HG03060 (cell line): ENCODE measurements around the gene SLC25A18.

Experiments
- ATAC-seq: cut with Tn5 transposase; IDR thresholded peaks from one replicate; pipeline ENCODE4 v1.9.1; 2021; ENCODE audit warnings: low read depth, moderate number of reproducible peaks; ENCODE audit not compliant: unreplicated experiment

Gene SLC25A18

GRCh38 chr22:17569971-17570511 is 6.7 kb downstream of the SLC25A18 start:
- ATAC-seq, result no peak

DNA sequence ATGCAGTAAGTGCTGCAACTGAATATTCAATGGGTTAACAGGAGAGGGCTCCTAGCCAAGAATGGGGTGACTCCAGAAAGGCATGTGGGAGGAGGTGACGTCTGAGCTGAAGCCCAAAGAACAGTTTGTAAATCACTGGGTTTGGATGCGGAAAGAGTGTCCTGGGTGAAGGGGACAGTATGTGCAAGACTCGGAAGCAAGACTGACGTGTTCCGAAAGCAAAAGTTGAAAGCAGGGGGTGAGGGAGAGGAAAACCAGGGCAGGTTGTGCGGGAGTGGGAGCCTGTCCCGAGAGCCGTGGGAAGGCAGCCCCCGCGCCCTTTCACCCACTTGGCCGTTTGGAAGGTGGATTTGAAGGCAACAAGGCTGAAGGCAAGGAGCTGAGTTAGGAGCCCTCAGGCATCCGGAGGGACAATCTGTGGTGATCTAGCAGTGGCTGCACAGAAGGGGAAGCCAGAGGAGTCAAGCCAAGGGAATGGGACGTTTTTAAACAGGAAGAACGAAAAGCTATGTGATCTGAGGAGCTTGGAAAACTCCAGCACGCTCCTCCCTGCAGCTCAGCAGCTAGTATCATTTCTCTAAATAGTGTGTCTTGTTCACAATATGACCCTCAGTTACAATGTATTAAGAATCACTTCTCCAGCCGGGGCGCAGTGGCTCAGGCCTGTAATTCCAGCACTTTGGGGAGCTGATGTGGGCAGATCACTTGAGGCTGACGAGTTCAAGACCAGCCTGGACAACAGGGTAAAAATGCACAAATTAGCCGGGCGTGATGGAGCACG is 7.7 kb downstream of the SLC25A18 start:
- no peak for ATAC-seq

- ATAC-seq, result no peak
Observed at GRCh38 chr22:17575151-17575550, 11.9 kb downstream of the SLC25A18 start.

GRCh38 chr22:17575681-17576080 is 12.4 kb downstream of the SLC25A18 start:
- ATAC-seq, result no peak

DNA sequence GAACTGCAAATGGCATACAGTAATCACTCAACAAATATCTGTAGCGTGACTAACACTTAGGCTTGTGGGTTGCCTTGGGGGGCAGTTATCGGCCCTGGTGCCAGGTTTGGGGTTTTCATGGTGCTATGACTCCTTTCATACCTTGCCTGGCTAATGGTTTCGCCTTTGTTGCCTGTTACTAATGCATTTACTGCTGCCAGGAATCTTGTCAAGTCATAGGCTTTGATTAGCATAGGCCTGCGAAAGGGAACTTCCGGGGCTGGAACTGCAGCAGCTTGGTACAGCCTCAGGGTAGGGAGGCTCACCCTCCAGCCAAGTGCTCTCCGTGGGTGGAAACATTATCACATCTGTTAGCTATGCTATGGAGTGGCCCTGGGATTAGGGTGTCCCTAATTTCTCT is 13.2 kb downstream of the SLC25A18 start:
- no peak for ATAC-seq

DNA sequence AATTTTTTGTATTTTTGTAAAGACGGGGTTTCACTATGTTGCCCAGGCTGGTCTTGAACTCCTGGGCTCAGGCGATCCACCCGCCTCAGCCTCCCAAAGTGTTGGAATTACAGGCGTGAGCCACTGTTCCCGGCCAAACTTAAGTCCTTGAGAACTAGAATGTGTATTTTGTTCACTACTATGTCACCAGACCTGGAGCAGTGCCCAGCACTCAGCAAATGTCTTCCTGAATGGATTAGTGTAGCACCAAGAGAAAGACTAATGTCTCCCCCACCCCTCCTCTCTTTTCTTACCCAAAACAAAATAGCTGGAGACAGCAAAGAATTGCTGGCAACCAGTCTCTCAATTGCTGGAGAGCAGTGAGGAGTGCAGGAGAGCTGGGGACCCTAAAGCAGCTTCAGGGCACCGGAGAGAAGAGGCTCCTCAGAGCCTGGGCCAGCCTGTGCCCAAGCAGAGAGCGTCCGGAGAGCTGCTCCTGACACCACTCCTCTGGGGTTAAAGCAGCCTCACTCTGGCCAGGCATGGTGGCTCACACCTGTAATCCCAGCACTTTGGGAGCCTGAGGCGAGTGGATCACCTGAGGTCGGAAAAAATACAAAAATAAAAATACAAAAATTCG is 14.9 kb downstream of the SLC25A18 start:
- no peak for ATAC-seq

GRCh38 chr22:17579535-17579981 is 16.3 kb downstream of the SLC25A18 start:
- no peak for ATAC-seq

- ATAC-seq, result no peak
Observed at GRCh38 chr22:17580441-17581031, 17.2 kb downstream of the SLC25A18 start.

DNA sequence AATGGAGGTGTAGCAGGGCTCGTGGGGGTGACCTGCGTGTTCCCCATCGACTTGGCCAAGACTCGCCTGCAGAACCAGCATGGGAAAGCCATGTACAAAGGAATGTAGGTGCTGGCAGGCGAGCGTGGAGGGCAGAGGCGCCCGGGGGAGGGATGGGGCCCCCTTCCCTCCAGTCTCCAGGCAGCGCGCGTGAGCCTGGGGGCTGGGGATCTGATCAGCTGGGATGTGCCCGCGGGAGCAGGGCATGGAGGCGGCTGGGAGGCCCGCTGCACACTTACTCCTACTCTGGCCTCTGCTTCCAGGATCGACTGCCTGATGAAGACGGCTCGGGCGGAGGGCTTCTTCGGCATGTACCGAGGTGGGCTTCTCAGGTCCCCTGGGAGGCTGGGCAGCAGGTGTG is 17.8 kb downstream of the SLC25A18 start:
- no peak for ATAC-seq

DNA sequence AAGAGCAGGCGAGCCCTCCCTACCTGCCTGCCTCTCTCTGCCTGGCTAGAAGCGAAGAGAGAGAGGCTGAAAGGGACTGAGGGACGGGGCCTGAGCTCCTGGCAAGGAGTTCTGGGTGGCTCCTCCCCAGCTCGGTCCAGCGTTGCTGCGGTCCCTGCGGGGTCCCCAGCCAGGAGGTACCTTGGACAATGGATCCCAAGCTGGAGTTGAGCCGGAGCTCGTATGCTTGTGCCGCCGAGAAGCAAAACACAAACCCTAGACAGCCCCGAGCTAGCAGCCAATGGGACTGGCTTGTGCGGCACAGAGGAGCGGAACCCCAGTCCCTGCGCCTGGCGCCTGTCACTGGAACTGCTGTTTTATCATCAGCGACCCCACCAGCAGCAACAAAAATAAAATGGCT is 18.3 kb downstream of the SLC25A18 start:
- no peak for ATAC-seq

DNA sequence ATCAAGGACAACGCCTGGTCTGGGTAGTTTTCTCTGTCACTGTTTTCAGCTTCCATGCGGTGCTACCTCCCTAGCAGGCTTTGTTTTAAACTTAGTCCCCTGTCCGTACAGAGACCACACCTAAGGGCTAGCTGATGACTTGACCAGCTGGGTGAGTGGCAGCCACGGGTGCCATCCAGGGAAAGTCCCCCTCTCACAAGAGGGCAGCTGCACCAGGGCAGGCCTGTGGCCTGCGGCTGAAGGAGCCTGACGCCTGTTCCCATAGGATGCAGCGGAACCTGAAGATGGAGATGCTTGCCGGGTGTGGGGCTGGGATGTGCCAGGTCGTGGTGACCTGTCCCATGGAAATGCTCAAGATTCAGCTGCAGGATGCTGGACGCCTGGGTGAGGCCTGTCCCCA is 19.9 kb downstream of the SLC25A18 start:
- ATAC-seq, result no peak

- no peak for ATAC-seq
Observed at GRCh38 chr22:17586831-17587440, 23.6 kb downstream of the SLC25A18 start.

DNA sequence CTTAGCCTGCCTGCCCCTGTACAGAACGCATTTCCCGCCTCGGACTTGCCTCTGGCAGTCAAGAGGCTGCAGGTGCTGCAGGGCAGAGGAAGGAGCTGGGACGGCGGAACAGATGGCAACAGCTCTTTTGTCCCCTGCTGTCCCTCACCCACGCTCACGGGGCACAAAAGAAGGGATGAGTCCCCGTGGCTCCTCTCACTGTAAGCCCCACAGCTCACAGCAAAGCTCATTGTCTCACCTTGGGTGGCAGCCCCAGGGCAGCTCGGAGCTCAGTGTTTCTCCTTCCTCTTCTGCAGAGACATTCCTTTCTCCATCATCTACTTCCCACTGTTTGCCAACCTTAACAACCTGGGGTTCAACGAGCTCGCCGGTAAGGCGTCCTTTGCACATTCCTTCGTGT is 24.3 kb downstream of the SLC25A18 start:
- no peak for ATAC-seq

DNA sequence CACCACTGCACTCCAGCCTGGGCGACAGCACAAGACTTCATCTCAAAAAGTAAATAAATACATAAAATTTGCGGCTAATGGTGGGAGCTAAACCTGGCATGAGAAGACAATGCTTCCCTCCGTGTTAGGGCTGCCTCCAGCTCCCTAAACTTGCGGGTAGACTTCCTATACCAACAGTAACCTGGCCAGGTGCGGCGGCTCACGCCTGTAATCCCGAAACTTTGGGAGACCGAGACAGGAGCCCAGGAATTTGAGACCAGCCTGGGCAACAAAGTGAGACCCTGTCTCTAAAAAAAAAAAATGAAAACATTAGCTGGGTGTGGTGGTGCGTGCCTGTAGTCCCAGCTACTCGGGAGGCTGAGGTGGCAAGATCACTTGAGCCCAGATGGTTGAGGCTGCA is 25.3 kb downstream of the SLC25A18 start:
- no peak for ATAC-seq

GRCh38 chr22:17589810-17590375 is 26.6 kb downstream of the SLC25A18 start:
- no peak for ATAC-seq

DNA sequence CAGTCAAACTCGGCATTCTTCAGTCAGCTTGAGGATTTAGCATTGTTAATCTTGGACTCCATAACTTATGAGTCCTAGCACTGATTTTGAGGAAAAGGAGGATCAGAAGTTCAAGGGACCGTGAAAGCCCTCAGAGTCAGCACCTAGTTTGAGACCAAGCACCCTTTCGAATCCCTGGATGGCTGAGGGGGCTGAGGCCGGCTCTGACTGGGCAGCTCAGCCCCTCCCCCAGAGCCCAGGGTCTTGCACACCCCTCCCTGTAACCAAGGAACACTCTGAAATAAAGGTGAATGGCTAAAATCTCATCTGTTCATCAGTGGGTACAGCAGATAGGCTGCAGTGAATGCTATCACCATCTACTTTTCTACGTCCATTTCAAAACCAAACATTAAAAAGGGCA is 27.3 kb downstream of the SLC25A18 start:
- ATAC-seq, result no peak

GRCh38 chr22:17592201-17592600 is 28.9 kb downstream of the SLC25A18 start:
- ATAC-seq, result no peak

GRCh38 chr22:17596226-17596625 is 32.9 kb downstream of the SLC25A18 start:
- ATAC-seq, result no peak

GRCh38 chr22:17597217-17597616 is 33.9 kb downstream of the SLC25A18 start:
- ATAC-seq, result no peak

GRCh38 chr22:17598318-17598717 is 35.0 kb downstream of the SLC25A18 start:
- no peak for ATAC-seq

DNA sequence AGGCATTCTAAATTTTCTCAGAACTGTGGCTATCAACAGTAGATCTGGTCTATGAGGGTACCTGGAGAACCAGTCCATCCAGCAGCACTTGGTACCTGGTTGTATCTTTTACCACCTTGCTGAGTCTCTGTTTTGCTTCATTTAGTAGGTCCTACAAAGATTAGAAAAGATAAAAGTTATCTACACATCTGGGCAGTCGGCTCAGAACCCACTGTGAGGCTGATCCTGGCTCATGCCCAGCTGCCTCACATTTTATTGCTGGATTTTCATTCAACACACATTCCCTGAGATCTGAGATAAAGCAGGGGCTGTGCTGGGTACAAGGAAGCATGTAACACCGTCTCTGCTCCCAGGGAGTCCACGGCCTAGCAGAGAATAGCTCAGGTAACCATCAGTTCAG is 37.7 kb downstream of the SLC25A18 start:
- no peak for ATAC-seq
